GM18861 (cell line): ENCODE results near the gene BRF1.

Experiments used
- ATAC-seq: cut with Tn5 transposase; IDR thresholded peaks from one replicate; pipeline ENCODE4 v1.9.1; 2021; ENCODE audit not compliant: unreplicated experiment

BRF1 gene

GRCh38 chr14:105241641-105242040 lies 59.2 kb downstream of the BRF1 start:
- ATAC-seq, result no peak

- ATAC-seq, result no peak
These were observed 59.8 kb downstream of the BRF1 start for GRCh38 chr14:105240811-105241576.

GRCh38 chr14:105229099-105229655 lies 71.6 kb downstream of the BRF1 start:
- no peak for ATAC-seq

GRCh38 chr14:105228562-105228961 lies 72.2 kb downstream of the BRF1 start:
- ATAC-seq, result no peak

GRCh38 chr14:105227346-105227745 lies 73.5 kb downstream of the BRF1 start:
- no peak for ATAC-seq

DNA sequence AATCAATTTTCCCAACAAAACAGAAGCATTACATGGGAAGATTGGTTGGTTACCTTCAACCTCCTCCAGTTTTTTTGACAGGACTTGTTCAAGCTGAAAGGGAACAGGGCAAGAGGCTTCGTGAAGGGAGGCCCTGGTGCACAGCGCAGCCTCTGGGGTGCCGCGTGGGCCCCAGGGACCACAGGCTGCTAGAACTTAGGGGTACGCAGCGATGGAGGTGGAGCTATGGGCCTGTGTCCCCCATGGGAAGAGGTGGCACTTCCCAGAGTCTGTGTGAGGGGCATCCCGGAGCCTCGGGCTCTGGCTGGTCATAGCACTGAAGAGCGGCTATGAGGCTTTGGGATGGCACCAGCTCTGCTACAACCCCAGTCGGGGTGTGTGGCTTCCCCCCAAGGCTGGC lies 74.6 kb downstream of the BRF1 start:
- no peak for ATAC-seq

- no peak for ATAC-seq
These were observed 75.8 kb downstream of the BRF1 start for GRCh38 chr14:105224845-105225570.

- ATAC-seq, result no peak
These were observed 76.8 kb downstream of the BRF1 start for GRCh38 chr14:105223770-105224544.

GRCh38 chr14:105223260-105223659 lies 77.5 kb downstream of the BRF1 start:
- no peak for ATAC-seq

GRCh38 chr14:105221598-105222178 lies 79.1 kb downstream of the BRF1 start:
- ATAC-seq, result no peak

DNA sequence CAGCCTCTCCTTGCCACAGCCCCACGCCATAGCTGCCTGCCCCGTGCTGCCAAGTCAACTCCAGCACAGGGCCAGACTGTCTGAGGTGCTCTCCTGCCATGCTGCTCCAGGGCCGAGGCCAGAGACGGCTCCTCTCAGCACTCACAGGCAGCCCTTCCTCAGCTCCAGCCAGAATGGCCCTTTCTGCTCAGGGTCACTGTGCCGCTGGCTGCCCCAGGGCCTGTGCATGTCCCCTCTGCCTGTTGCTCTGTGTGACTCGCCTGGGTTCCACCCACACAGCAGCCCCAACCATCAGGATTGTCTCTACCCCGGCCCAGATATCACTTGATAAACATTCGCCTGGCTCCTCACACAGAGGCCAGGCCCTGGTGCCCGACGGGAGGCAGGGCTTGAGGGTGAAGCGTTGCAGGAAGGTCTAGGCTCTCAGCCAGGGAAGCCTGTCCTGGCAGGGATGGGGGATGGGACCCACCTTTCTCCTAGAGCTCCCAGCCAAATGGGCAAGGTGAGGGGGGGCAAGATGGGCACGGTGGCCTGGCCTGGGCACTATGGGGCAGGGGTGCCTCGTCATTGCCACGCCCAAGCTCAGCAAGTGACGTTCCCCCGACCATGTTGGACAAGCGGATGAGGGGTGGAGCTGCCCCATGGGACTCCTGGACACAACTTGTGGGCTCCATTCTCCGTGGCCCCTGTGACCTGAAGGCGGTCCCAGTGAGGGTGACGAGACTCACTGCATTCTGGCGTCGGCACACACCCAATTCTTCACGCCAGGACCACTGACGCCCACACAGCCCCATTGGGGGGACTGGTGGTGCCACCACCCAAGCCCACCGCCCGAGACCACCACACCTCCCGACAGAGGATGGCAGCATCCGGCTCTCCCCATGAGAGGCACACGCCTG lies 79.9 kb downstream of the BRF1 start:
- no peak for ATAC-seq

GRCh38 chr14:105219753-105220152 lies 81.0 kb downstream of the BRF1 start:
- ATAC-seq, result no peak

DNA sequence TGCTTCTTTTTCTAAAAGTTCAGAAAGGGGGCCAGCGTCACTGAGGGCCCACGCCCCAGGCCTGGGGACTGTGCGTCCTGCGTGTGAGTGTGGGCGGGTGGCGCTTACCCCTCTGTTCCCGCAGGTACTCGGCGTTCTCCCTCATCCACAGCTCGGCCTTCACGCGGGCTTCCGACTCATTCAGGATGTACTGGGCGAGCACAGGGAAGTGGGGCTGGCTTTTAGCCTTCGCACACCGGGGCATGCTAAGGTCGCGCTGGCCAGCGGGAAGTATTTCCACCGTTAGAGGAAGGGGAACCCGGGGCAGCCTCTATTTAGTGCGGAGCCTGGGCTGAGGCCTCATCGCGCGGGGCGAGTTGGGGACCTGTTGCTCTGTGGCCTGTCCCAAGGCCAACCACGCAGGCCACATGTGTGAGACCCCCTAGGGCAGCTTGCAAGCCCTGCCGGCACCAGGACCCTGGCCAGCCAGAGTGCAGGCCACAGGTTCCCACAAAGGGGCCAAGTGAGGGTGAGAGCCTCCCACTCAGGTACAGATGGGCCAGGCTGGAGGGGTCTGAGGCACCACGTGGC lies 81.7 kb downstream of the BRF1 start:
- no peak for ATAC-seq

DNA sequence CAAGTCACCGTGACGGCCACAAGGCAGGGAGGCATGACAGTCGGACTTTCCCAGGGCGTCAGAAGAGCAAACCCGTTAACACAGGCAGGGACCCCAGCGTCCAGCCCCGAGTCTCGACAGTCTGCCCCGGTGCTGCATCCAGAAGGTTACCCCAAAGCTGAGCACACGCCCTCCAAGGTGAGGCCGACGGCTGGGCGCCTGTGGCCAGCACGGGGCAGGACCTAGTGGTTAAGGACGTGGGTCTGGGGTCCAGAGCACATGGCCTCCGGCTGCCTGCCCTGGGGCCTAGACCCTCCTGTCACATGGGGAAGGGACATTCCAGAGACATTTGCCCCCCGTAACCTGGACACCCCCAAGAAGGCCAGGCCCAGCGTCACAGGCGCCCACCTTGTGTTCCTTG lies 82.2 kb downstream of the BRF1 start:
- no peak for ATAC-seq

DNA sequence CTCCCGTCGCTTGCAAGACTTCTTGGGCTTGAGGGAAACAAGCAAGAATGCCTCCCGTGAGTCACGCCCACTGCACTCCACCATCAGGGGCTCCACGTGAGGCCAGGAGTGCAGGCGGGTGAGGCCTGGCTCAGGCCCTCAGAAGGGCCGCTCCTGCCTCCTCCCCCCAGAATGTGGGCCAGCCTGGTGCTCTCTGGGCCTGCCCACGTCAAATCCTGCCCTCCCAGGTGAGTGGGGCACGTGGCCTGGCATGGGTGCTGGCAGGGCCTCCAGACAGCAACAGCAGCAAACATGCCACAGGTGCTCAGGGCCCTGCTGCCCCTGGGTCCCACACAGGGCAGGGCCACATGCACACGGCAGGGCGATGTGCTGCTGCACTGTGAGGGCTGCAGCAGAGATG lies 83.0 kb downstream of the BRF1 start:
- ATAC-seq, result no peak

DNA sequence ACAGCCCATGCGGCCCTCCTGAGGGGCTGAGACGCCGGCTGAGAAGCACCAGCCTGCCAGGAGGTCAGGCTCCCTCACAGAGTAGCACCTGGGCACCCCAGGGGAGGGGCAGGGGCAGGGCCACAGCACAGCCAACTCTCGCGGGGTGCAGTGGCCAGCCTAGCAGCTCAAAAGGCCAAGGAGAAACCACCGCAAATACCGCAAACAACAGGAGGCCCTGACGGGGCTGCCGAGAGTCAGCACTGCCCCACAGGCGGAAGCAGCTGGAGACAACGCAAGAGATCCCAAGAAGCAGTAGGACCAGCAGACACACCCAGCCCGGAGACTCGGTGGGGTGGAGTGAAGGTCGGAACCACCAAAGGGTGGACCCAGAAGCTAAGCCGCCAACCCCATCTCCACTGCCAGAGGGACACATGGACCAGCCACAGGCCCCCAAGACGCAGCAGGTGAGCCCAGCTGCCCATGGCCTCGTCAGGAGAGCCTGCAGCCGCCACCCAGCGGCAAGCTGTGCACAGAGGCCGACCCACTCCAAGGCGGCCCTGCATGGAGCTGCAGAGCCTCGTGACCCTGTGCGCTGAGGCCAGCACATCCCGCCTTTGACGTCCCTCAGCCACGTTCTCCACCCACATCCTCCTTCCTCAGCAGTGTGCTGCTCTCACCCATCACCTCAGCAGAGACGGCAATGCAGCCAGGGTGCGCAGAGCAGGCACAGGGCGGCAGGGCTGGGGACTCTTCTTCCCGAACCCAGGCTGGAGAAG lies 84.1 kb downstream of the BRF1 start:
- no peak for ATAC-seq

GRCh38 chr14:105215602-105216001 lies 85.2 kb downstream of the BRF1 start:
- no peak for ATAC-seq

DNA sequence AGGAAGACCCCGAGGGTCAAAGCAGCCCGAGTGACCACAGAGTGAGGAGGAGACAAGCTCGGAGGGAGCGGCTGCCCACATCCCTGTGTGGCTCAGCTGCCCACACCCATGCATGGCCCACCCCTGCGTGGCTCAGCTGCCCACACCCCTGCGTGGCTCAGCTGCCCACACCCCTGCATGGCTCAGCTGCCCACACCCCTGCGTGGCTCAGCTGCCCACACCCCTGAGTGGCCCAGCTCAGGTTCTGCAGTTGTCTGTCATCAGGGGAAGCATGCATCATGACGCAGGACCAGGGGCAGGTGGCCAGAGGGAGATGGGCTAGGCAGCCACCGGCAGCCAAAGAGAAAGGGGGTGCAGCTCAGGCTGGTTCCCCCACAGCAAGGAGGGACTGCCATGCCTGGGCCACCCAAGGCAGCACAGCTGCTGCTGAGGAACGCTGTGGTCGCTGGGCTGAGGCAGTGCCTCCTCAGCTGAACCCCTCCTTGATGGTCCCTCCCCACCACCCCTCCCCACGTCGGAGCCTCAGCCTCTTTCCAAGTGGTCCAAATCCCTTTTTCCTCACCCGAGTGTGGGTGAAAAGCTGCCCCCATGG lies 86.4 kb downstream of the BRF1 start:
- no peak for ATAC-seq

GRCh38 chr14:105213361-105213760 lies 87.4 kb downstream of the BRF1 start:
- no peak for ATAC-seq
